ENCODE data around the gene CACNB1. TPM values are rescaled to one million over a fixed set of nuclear protein-coding genes. Genes with fewer than 3 reads are reported as not detected.

CACNB1 gene
- total and polyA plus RNA-seq, 2 of the 13 experiments (the other 11 are each of a cell fraction or from before 2014, with no cell fraction given): 0.75 to 1.5 TPM

DNA sequence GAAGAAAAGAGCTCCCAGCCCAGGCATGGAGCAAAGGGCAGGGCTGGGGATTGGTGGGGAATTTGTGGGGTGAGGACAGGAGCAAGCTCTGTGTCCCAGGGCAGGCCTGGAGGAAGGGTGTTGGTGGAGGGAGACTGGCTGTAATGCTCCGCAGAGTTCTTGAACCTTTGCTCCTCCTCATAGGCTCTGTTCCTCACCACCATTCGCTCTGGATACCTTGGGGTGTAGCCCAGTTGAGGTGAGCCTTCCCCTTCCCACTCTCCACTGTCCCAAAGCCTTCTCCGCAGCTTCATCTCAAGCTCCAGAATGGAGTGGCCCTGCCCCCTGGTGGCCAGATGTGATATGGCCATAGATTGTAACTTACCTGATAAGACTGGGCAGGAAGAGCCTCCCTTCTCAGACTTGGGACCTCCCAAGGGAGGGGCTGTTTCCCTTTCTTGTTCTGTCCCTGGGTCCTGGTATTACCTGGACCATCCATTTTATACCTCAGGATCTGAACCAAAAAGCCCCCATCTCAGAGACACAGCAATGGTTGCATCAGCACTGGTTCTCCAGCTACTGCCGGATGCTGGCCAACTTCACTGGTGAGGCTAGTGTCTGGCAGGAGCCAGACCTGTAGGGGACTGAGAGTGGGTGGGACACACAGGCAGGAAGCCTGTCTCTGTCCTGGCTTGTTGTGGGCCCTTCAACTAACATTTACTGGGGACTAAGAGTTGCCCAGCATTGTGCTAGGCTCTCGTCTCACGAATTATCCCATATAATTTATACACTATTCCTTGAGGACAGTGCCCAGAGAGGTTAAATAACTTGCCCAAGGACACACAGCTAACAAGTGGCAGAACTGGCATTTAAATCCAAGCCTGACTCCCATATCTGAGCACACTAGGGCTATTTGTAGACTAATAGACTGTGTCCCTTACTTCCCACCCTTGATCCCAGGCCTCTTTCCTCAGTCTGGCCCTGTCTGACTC is 47.4 kb upstream of the CACNB1 start:
- Histone ChIP-seq H3K4me1 (ENCODE audit: insufficient read depth, low read length) (peaks cover 11% of the 10 kb centered on the region), H2AFZ (ENCODE audit: low read length) (peak overlapping the region; percentile 12), H3K27me3 (ENCODE audit: control insufficient read depth in 1 of 2, insufficient read depth in 2 of 2, low read length in 2 of 2) (peaks cover 0 to 5% of the 10 kb centered on the region in 2 experiments; a peak in 1 of 5 replicates), H3K79me2 (ENCODE audit: insufficient read depth, low read length) (no peaks in the 10 kb centered on the region), H3K36me3 (replicated peaks in 1 of 2; ENCODE audit: control insufficient read depth in 1 of 2, insufficient read depth in 2 of 2, low read length in 2 of 2) (no peaks in the 10 kb centered on the region), H4K20me1 (ENCODE audit: insufficient read depth, low read length) (no peaks in the 10 kb centered on the region), H3K4me2 (ENCODE audit: low read depth, low read length) (peak overlapping the region; percentile 71), H3K27ac (ENCODE audit: extremely low read length, insufficient read depth, low read length) (no peak overlapping the region), H3K9ac (ENCODE audit: insufficient read depth, low read depth, low read length) (no peak overlapping the region; the same call in 1 of the 2 replicates), H3K9me3 (ENCODE audit: low read length) (no peaks in the 10 kb centered on the region), H3K4me3 (replicated peaks in 1 of 3; ENCODE audit: insufficient read depth in 1 of 3, low read depth in 2 of 3, low read length in 3 of 3) (peak overlapping the region; percentile 4 to 59 (median 5); a peak in 2 of 6 replicates)
- ATAC-seq (peak; percentile 90), DNase-seq (ENCODE audit: low spot score) (peak; percentile 85), FAIRE-seq (peak; percentile 99)
- intact Hi-C loops (cut with micrococcal nuclease; ENCODE audit: unreplicated experiment) (loop anchor here (1.0 to 5.0 kb wide), 2 partner anchors 38 to 53 kb away; no protein-coding TSS in a partner anchor), in situ Hi-C loops (cut with HindIII; ENCODE audit: extremely low pct_ligation_motif_present, low pct_unique_long_range_greater_than_20kb) (no loop called here)
- 49% methylated on average over 6 of the region's 6 CpGs for WGBS (ENCODE audit: low lambda C conversion rate)
- ChIA-PET CTCF (ENCODE audit: low intra/inter-chr PET ratio, low total read pairs) (interaction anchor here (0.8 to 4.2 kb wide), 6 partner anchors 9 to 80 kb away, joined by 3 to 35 read pairs (median 5); no protein-coding TSS in a partner anchor), POLR2A (interaction anchor here (0.8 to 3.2 kb wide), 4 partner anchors 13 to 45 kb away, joined by 3 to 24 read pairs (median 14); partner anchors contain the start of gene RPL19)
- BruUV-seq (replicated peaks): no TSS peak
- TF ChIP-seq ZNF7 (CRISPR knock-in tag; IDR thresholded peaks at IDR 0.05) (no peak), ZNF10 (CRISPR knock-in tag; IDR thresholded peaks at IDR 0.05; ENCODE audit: borderline replicate concordance, low read depth) (no peak), RBM22 (optimal IDR thresholded peaks at IDR 0.05; ENCODE audit: low read length) (peak; percentile 55), NR3C1 (CRISPR knock-in tag; IDR thresholded peaks at IDR 0.05) (no peak), RBFOX2 (IDR thresholded peaks at IDR 0.05; ENCODE audit: low read depth, low read length) (no peak), RXRB (CRISPR knock-in tag; IDR thresholded peaks at IDR 0.05; ENCODE audit: borderline replicate concordance) (no peak; the same call in 1 of the 2 replicates), NKX3-1 (CRISPR knock-in tag; IDR thresholded peaks at IDR 0.05) (no peak), PHF20 (CRISPR knock-in tag; IDR thresholded peaks at IDR 0.05) (no peak), DPF2 (CRISPR knock-in tag; IDR thresholded peaks at IDR 0.05; ENCODE audit: borderline replicate concordance, low read depth) (no peak), GATAD1 (CRISPR knock-in tag; IDR thresholded peaks at IDR 0.05) (no peak), MIER3 (CRISPR knock-in tag; IDR thresholded peaks at IDR 0.05; ENCODE audit: borderline replicate concordance) (no peak)
- TF ChIP-seq, protein P1, sequence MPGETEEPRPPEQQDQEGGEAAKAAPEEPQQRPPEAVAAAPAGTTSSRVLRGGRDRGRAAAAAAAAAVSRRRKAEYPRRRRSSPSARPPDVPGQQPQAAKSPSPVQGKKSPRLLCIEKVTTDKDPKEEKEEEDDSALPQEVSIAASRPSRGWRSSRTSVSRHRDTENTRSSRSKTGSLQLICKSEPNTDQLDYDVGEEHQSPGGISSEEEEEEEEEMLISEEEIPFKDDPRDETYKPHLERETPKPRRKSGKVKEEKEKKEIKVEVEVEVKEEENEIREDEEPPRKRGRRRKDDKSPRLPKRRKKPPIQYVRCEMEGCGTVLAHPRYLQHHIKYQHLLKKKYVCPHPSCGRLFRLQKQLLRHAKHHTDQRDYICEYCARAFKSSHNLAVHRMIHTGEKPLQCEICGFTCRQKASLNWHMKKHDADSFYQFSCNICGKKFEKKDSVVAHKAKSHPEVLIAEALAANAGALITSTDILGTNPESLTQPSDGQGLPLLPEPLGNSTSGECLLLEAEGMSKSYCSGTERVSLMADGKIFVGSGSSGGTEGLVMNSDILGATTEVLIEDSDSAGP (CRISPR knock-in tag; IDR thresholded peaks at IDR 0.05; ENCODE audit: borderline replicate concordance): no peak; the same call in 1 of the 2 replicates
- TF ChIP-seq, protein P2, sequence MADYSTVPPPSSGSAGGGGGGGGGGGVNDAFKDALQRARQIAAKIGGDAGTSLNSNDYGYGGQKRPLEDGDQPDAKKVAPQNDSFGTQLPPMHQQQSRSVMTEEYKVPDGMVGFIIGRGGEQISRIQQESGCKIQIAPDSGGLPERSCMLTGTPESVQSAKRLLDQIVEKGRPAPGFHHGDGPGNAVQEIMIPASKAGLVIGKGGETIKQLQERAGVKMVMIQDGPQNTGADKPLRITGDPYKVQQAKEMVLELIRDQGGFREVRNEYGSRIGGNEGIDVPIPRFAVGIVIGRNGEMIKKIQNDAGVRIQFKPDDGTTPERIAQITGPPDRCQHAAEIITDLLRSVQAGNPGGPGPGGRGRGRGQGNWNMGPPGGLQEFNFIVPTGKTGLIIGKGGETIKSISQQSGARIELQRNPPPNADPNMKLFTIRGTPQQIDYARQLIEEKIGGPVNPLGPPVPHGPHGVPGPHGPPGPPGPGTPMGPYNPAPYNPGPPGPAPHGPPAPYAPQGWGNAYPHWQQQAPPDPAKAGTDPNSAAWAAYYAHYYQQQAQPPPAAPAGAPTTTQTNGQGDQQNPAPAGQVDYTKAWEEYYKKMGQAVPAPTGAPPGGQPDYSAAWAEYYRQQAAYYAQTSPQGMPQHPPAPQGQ (CRISPR knock-in tag; IDR thresholded peaks at IDR 0.05; ENCODE audit: borderline replicate concordance): 0 out of 2 replicates have a peak, but pooled peaks have one; percentile 31
- TF ChIP-seq, protein P3, sequence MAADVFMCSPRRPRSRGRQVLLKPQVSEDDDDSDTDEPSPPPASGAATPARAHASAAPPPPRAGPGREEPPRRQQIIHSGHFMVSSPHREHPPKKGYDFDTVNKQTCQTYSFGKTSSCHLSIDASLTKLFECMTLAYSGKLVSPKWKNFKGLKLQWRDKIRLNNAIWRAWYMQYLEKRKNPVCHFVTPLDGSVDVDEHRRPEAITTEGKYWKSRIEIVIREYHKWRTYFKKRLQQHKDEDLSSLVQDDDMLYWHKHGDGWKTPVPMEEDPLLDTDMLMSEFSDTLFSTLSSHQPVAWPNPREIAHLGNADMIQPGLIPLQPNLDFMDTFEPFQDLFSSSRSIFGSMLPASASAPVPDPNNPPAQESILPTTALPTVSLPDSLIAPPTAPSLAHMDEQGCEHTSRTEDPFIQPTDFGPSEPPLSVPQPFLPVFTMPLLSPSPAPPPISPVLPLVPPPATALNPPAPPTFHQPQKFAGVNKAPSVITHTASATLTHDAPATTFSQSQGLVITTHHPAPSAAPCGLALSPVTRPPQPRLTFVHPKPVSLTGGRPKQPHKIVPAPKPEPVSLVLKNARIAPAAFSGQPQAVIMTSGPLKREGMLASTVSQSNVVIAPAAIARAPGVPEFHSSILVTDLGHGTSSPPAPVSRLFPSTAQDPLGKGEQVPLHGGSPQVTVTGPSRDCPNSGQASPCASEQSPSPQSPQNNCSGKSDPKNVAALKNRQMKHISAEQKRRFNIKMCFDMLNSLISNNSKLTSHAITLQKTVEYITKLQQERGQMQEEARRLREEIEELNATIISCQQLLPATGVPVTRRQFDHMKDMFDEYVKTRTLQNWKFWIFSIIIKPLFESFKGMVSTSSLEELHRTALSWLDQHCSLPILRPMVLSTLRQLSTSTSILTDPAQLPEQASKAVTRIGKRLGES (CRISPR knock-in tag; IDR thresholded peaks at IDR 0.05; ENCODE audit: borderline replicate concordance): no peak
- TF ChIP-seq, protein P4, sequence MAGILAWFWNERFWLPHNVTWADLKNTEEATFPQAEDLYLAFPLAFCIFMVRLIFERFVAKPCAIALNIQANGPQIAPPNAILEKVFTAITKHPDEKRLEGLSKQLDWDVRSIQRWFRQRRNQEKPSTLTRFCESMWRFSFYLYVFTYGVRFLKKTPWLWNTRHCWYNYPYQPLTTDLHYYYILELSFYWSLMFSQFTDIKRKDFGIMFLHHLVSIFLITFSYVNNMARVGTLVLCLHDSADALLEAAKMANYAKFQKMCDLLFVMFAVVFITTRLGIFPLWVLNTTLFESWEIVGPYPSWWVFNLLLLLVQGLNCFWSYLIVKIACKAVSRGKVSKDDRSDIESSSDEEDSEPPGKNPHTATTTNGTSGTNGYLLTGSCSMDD (CRISPR knock-in tag; IDR thresholded peaks at IDR 0.05): no peak
